T-helper 2 cell treated with Interferon-gamma antibody and Interleukin-4, amounts not matched to agents 100 ng/mL and 5 ng/mL, for 36 hours (primary cell): Measurements from ENCODE around the gene SLC9A5. TPM values are rescaled to one million over a fixed set of nuclear protein-coding genes. Genes with fewer than 3 reads are reported as not detected.

Experiments
- intact Hi-C: fragments of 100-400 bp; cut with micrococcal nuclease; formaldehyde crosslinking; loops from one replicate; pipeline ENCODE4 v1.15.1; 2023
- total RNA-seq: library from RNA; stranded (reverse); gene quantifications from 2 replicates; pipeline ENCODE4 v1.2.3, GENCODE V29; 2022

SLC9A5 gene
- total RNA-seq, 1 donor from 2014 or later: 3.3 TPM

GRCh38 chr16:67252609-67253497 is 4.1 kb downstream of the SLC9A5 start:
- intact Hi-C loops: no loop called here

GRCh38 chr16:67254801-67255552 is 6.2 kb downstream of the SLC9A5 start:
- intact Hi-C loops: no loop called here

GRCh38 chr16:67255553-67256221 is 6.9 kb downstream of the SLC9A5 start:
- intact Hi-C loops: no loop called here

GRCh38 chr16:67256701-67257230 is 8.0 kb downstream of the SLC9A5 start:
- intact Hi-C loops: no loop called here

- intact Hi-C loops: no loop called here
Observed at GRCh38 chr16:67257486-67258160, 8.8 kb downstream of the SLC9A5 start.

- intact Hi-C loops: no loop called here
Observed at GRCh38 chr16:67258161-67258835, 9.5 kb downstream of the SLC9A5 start.

- intact Hi-C loops: loop anchor here (5.0 kb wide), 1 partner anchor 138 kb away; no protein-coding TSS in a partner anchor
Observed at GRCh38 chr16:67259705-67260104, 10.9 kb downstream of the SLC9A5 start.

- intact Hi-C loops: loop anchor here (5.0 kb wide), 1 partner anchor 137 kb away; no protein-coding TSS in a partner anchor
Observed at GRCh38 chr16:67260426-67261063, 11.8 kb downstream of the SLC9A5 start.

- intact Hi-C loops: loop anchor here (5.0 kb wide), 1 partner anchor 134 kb away; no protein-coding TSS in a partner anchor
Observed at GRCh38 chr16:67263201-67263600, 14.4 kb downstream of the SLC9A5 start.

- intact Hi-C loops: loop anchor here (5.0 kb wide), 1 partner anchor 133 kb away; no protein-coding TSS in a partner anchor
Observed at GRCh38 chr16:67264277-67264676, 15.5 kb downstream of the SLC9A5 start.

- intact Hi-C loops: loop anchor here (5.0 kb wide), 1 partner anchor 132 kb away; no protein-coding TSS in a partner anchor
Observed at GRCh38 chr16:67264866-67265265, 16.1 kb downstream of the SLC9A5 start.

GRCh38 chr16:67265834-67266233 is 17.1 kb downstream of the SLC9A5 start:
- intact Hi-C loops: no loop called here

GRCh38 chr16:67268136-67268579 is 19.4 kb downstream of the SLC9A5 start:
- intact Hi-C loops: no loop called here

- intact Hi-C loops: no loop called here
Observed at GRCh38 chr16:67269766-67270165, 21.0 kb downstream of the SLC9A5 start.

GRCh38 chr16:67270931-67271338 is 22.2 kb downstream of the SLC9A5 start:
- intact Hi-C loops: no loop called here

- intact Hi-C loops: no loop called here
Observed at GRCh38 chr16:67271446-67271845, 22.7 kb downstream of the SLC9A5 start.

- intact Hi-C loops: loop anchor here (5.0 kb wide), 3 partner anchors 72 to 323 kb away; no protein-coding TSS in a partner anchor
Observed at GRCh38 chr16:67275321-67275720, 26.5 kb downstream of the SLC9A5 start.

- intact Hi-C loops: loop anchor here (5.0 kb wide), 3 partner anchors 70 to 325 kb away; no protein-coding TSS in a partner anchor
Observed at GRCh38 chr16:67277294-67277998, 28.7 kb downstream of the SLC9A5 start.
